ENCODE measurements around the gene MEOX2. TPM values are rescaled to one million over a fixed set of nuclear protein-coding genes. Genes with fewer than 3 reads are reported as not detected.
A peak's percentile ranks its signal among the peaks of the same experiment; 100 is the strongest.

Gene MEOX2
- total RNA-seq, 2 donors from 2014 or later, result 4.5 to 11.1 TPM

DNA sequence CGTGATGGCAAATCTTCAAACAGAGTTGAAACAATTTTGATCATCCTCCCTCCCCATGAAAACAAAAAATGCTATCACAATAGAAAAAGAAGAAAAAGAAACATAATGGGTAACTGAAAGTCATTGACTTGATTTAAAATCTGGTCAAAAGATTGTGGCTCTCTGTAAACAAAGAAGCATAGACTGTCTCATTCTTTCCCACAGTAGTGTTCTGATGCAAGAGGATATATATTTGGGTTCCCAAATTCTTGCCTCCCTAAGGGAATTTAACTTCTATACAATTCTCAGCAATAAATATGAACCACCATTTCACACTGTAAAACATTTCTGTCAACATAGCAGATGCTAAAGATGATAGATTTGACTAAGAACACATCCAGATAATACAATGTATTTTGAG is 32.8 kb upstream of the MEOX2 start:
- H3K36me3 ChIP-seq, result no peaks in the 10 kb centered on the region
- H3K9me3 ChIP-seq, result no peaks in the 10 kb centered on the region
- H3K27ac ChIP-seq, result no peak overlapping the region
- H3K4me1 ChIP-seq, result peaks cover 0 to 12% of the 10 kb centered on the region in 2 donors
- no peak for DNase-seq (ENCODE audit: low spot score)
- no peaks in the 10 kb centered on the region for H3K27me3 ChIP-seq
- no peak overlapping the region for H3K4me3 ChIP-seq
- TF ChIP-seq, protein P1, sequence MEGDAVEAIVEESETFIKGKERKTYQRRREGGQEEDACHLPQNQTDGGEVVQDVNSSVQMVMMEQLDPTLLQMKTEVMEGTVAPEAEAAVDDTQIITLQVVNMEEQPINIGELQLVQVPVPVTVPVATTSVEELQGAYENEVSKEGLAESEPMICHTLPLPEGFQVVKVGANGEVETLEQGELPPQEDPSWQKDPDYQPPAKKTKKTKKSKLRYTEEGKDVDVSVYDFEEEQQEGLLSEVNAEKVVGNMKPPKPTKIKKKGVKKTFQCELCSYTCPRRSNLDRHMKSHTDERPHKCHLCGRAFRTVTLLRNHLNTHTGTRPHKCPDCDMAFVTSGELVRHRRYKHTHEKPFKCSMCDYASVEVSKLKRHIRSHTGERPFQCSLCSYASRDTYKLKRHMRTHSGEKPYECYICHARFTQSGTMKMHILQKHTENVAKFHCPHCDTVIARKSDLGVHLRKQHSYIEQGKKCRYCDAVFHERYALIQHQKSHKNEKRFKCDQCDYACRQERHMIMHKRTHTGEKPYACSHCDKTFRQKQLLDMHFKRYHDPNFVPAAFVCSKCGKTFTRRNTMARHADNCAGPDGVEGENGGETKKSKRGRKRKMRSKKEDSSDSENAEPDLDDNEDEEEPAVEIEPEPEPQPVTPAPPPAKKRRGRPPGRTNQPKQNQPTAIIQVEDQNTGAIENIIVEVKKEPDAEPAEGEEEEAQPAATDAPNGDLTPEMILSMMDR (IDR thresholded peaks at IDR 0.05), result no peak

DNA sequence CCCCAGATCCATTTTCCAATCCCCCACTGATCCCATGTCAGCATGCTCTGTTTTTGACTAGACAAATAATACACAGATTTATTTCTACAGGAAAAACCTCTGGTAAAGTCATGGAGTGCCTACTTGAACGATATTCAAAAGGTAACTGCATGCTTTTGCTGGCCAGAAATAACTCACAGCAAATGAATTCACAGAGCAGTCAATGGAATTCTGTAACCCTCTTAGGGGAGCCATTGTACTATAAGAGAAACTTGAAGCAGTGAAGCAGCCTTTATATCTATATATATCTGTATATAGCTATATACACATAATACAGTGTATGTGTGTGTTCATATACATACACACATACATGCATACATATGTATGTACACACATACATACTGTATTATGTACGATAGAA is 29.0 kb upstream of the MEOX2 start:
- no peaks in the 10 kb centered on the region for H3K27me3 ChIP-seq
- peaks cover 0 to 3% of the 10 kb centered on the region in 2 donors for H3K9me3 ChIP-seq
- H3K36me3 ChIP-seq, result no peaks in the 10 kb centered on the region
- no peak overlapping the region for H3K4me3 ChIP-seq
- TF ChIP-seq, protein P1 (IDR thresholded peaks at IDR 0.05), result peak in 1 of 2 donors; percentile 17
- no peaks in the 10 kb centered on the region for H3K4me1 ChIP-seq
- DNase-seq (ENCODE audit: low spot score), result no peak
- no peak overlapping the region for H3K27ac ChIP-seq

DNA sequence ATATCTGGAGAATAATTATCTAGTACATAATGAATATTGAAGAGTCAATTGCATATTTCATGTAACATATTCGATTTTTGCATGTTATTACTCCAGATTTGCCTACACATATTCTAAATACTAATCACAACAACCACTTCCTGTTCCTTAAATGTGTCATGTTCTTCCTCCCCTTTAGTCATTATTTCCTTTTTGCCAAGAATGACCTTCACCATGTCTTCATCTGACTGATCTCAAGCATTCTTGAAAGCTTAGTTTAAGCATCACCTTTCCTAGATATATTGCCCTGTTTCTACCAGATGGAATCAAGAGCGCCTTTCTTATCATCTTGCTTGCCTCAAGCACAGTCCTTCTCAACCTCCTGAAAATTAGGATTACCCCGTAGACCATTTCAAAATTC is 23.5 kb upstream of the MEOX2 start:
- no peaks in the 10 kb centered on the region for H3K36me3 ChIP-seq
- no peaks in the 10 kb centered on the region for H3K4me1 ChIP-seq
- H3K4me3 ChIP-seq, result no peak overlapping the region
- peaks cover 0 to 3% of the 10 kb centered on the region in 2 donors for H3K9me3 ChIP-seq
- H3K27ac ChIP-seq, result no peak overlapping the region
- H3K27me3 ChIP-seq, result no peaks in the 10 kb centered on the region
- TF ChIP-seq, protein P1 (IDR thresholded peaks at IDR 0.05), result no peak
- DNase-seq (ENCODE audit: low spot score), result no peak

DNA sequence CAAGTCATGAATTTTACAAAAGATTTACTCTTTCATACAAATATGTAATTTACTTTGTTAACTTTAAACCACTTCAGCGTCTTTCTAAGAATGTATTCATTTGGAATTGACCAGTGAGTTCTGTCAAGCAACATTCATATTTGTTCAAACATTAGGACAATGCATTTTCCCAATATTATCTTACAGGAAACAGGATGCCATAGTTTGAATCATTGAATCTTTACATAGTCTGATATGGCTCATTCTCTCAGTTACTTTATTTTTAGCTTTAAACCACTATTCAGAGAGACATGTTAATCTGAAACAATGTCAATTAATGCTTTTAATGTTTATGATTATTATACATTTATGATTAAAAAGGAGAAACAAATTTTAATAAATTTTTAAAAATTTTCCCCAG is 21.1 kb upstream of the MEOX2 start:
- no peak for DNase-seq (ENCODE audit: low spot score)

DNA sequence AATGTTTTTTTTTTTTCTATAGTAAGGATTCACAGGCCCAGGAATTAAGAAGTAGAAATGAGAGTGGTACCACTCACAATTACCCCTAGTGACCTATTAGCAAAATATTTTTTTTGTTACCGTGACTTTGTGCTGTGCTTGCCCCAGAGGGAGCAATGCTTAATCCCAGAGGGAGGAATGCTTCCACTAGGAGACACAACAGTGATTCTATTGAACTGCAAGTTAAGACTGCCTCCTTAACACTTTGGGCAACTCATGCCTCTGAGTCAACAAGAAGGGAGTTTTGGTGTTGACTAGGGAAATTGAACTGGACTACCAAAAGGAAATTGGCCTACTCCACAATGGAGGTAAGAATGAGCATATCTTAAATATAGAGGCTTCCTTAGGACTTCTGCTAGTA is 17.2 kb upstream of the MEOX2 start:
- H3K4me3 ChIP-seq, result no peak overlapping the region
- no peaks in the 10 kb centered on the region for H3K4me1 ChIP-seq
- H3K36me3 ChIP-seq, result no peaks in the 10 kb centered on the region
- H3K9me3 ChIP-seq, result no peaks in the 10 kb centered on the region
- no peak overlapping the region for H3K27ac ChIP-seq
- no peaks in the 10 kb centered on the region for H3K27me3 ChIP-seq
- TF ChIP-seq, protein P1 (IDR thresholded peaks at IDR 0.05), result no peak
- DNase-seq (ENCODE audit: low spot score), result no peak

More for the DNA sequence above, 21.1 kb upstream of the MEOX2 start:
- Histone ChIP-seq H3K4me3 (no peak overlapping the region), H3K36me3 (no peaks in the 10 kb centered on the region), H3K27me3 (no peaks in the 10 kb centered on the region), H3K4me1 (no peaks in the 10 kb centered on the region), H3K9me3 (no peaks in the 10 kb centered on the region), H3K27ac (no peak overlapping the region)
- TF ChIP-seq, protein P1 (IDR thresholded peaks at IDR 0.05), result no peak

DNA sequence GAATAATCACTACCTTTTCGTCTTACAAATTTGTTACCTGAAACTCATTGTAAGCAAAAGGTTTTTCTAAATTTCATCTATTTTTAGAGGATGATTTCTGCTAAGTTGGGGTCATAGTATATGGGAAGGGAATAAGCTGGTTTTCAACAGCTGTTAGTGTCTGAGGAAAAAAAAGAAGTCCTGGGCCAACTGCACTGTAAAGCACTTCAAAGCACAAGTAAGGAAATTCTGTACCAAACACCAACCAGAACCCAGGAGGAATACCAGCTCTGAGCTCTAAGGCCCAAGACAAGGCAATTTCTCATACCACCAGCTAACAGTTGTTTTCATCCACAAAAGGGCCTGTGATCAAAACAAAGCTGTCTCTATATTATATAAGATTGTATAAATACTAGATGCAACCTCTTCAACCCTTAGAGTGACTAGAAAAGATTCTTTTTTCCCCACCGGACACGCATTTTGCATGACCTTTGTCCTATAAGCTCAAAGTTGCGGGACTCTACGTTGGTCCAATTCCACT is 6.1 kb upstream of the MEOX2 start:
- no peaks in the 10 kb centered on the region for H3K27me3 ChIP-seq
- H3K4me3 ChIP-seq, result no peak overlapping the region
- no peaks in the 10 kb centered on the region for H3K9me3 ChIP-seq
- DNase-seq (ENCODE audit: low spot score), result no peak
- TF ChIP-seq, protein P1 (IDR thresholded peaks at IDR 0.05), result no peak
- H3K36me3 ChIP-seq, result no peaks in the 10 kb centered on the region
- H3K4me1 ChIP-seq, result peaks cover 0 to 3% of the 10 kb centered on the region in 2 donors
- H3K27ac ChIP-seq, result no peak overlapping the region
